HepG2 (cell line): ENCODE results near the gene RAD9A. TPM values are rescaled to one million over a fixed set of nuclear protein-coding genes. Genes with fewer than 3 reads are reported as not detected.

Experiments used
- ARNTL ChIP-seq: sonication (generic); formaldehyde crosslinking; IDR thresholded peaks from 2 replicates; pipeline ENCODE4 v1.4.0; 2020; ENCODE audit warnings: mild to moderate bottlenecking, missing genetic modification reagents
- BRD4 ChIP-seq: sonication (generic); formaldehyde crosslinking; IDR thresholded peaks from 2 replicates; pipeline ENCODE4 v1.4.0; 2020; ENCODE audit warnings: missing genetic modification reagents
- CHCHD3 ChIP-seq: sonication (generic); formaldehyde crosslinking; IDR thresholded peaks from 2 replicates; pipeline ENCODE4 v1.8.0; 2022; ENCODE audit warnings: mild to moderate bottlenecking, missing genetic modification reagents, moderate library complexity
- CHD4 ChIP-seq: fragments of 200-600 bp; sonication (generic); IDR thresholded peaks from 2 replicates; pipeline ENCODE4 v1.7.0; 2017; ENCODE audit warnings: mild to moderate bottlenecking, low read length, borderline replicate concordance
- CSRNP1 ChIP-seq: sonication (generic); formaldehyde crosslinking; IDR thresholded peaks from 2 replicates; pipeline ENCODE4 v1.8.1; 2023; ENCODE audit warnings: mild to moderate bottlenecking, missing genetic modification reagents
- DRAP1 ChIP-seq: IDR thresholded peaks from 2 replicates; pipeline ENCODE4 v1.6.1; 2016; ENCODE audit warnings: missing genetic modification reagents, missing compliant biosample characterization
- GMEB1 ChIP-seq: sonication (generic); formaldehyde crosslinking; IDR thresholded peaks from 2 replicates; pipeline ENCODE4 v1.5.1; 2020; ENCODE audit warnings: missing genetic modification reagents, mild to moderate bottlenecking, borderline replicate concordance
- HDAC1 ChIP-seq: sonication (generic); formaldehyde crosslinking; IDR thresholded peaks from 2 replicates; pipeline ENCODE4 v1.5.1; 2020; ENCODE audit warnings: mild to moderate bottlenecking, missing genetic modification reagents
- MYC ChIP-seq: sonication (generic); formaldehyde crosslinking; IDR thresholded peaks from 2 replicates; pipeline ENCODE4 v1.9.0; 2021; ENCODE audit warnings: missing genetic modification reagents, borderline replicate concordance
- PHF8 ChIP-seq: sonication (generic); formaldehyde crosslinking; IDR thresholded peaks from 2 replicates; pipeline ENCODE4 v1.5.0; 2020; ENCODE audit warnings: missing genetic modification reagents
- SETDB1 ChIP-seq: sonication (generic); formaldehyde crosslinking; IDR thresholded peaks from 2 replicates; pipeline ENCODE4 v1.5.1; 2020; ENCODE audit warnings: missing genetic modification reagents, mild to moderate bottlenecking, borderline replicate concordance
- SOX13 ChIP-seq, 3 experiments: fragments of 450-650 bp in 1 of 3; sonication (generic) in 1 of 3; formaldehyde crosslinking in 1 of 3; IDR thresholded peaks in 2 of 3; conservative IDR thresholded peaks in 1 of 3; 2 replicates each; pipeline versions ENCODE4 v1.5.0 to v1.6.1; 2016 to 2020; ENCODE audit warnings: antibody characterized with exemption in 1 of 3, mild to moderate bottlenecking in 1 of 3, missing compliant biosample characterization in 1 of 3, missing genetic modification reagents in 1 of 3, moderate library complexity in 1 of 3
- TMF1 ChIP-seq: sonication (generic); formaldehyde crosslinking; IDR thresholded peaks from 2 replicates; pipeline ENCODE4 v1.8.1; 2022; ENCODE audit warnings: low read depth, missing genetic modification reagents
- TRIM24 ChIP-seq: sonication (generic); formaldehyde crosslinking; IDR thresholded peaks from 2 replicates; pipeline ENCODE4 v1.8.0; 2022; ENCODE audit warnings: mild to moderate bottlenecking, missing genetic modification reagents
- WIZ ChIP-seq: sonication (generic); formaldehyde crosslinking; IDR thresholded peaks from 2 replicates; pipeline ENCODE4 v1.5.1; 2020; ENCODE audit warnings: mild to moderate bottlenecking, missing genetic modification reagents
- YEATS2 ChIP-seq: sonication (generic); formaldehyde crosslinking; IDR thresholded peaks from 2 replicates; pipeline ENCODE4 v1.4.0; 2020; ENCODE audit warnings: missing genetic modification reagents, borderline replicate concordance
- ZFP36L2 ChIP-seq: sonication (generic); formaldehyde crosslinking; IDR thresholded peaks from 2 replicates; pipeline ENCODE4 v1.4.0; 2020; ENCODE audit warnings: missing genetic modification reagents
- ZFP37 ChIP-seq: sonication (generic); formaldehyde crosslinking; IDR thresholded peaks from 2 replicates; pipeline ENCODE4 v1.4.0; 2020; ENCODE audit warnings: missing genetic modification reagents, borderline replicate concordance
- ZNF207 ChIP-seq: fragments of 450-650 bp; IDR thresholded peaks from 2 replicates; pipeline ENCODE4 v1.6.1; 2016; ENCODE audit warnings: antibody characterized with exemption, borderline replicate concordance
- ZNF275 ChIP-seq: sonication (generic); formaldehyde crosslinking; IDR thresholded peaks from 2 replicates; pipeline ENCODE4 v1.8.0; 2022; ENCODE audit warnings: missing genetic modification reagents, mild to moderate bottlenecking, inconsistent platforms, borderline replicate concordance
- ZNF329 ChIP-seq: sonication (generic); formaldehyde crosslinking; IDR thresholded peaks from 2 replicates; pipeline ENCODE4 v1.9.0; 2021; ENCODE audit warnings: low read depth, mild to moderate bottlenecking, missing genetic modification reagents
- ZNF563 ChIP-seq: sonication (generic); formaldehyde crosslinking; IDR thresholded peaks from 2 replicates; pipeline ENCODE4 v1.8.0; 2022; ENCODE audit warnings: mild to moderate bottlenecking, moderate library complexity, missing genetic modification reagents
- ZNF761 ChIP-seq: sonication (generic); formaldehyde crosslinking; conservative IDR thresholded peaks from 2 replicates; pipeline ENCODE4 v1.4.0; 2020; ENCODE audit warnings: mild to moderate bottlenecking, missing genetic modification reagents
- ZNF816 ChIP-seq: sonication (generic); formaldehyde crosslinking; IDR thresholded peaks from 2 replicates; pipeline ENCODE4 v1.8.0; 2022; ENCODE audit warnings: missing genetic modification reagents, mild to moderate bottlenecking, borderline replicate concordance
- ZNF891 ChIP-seq: sonication (generic); formaldehyde crosslinking; IDR thresholded peaks from 2 replicates; pipeline ENCODE4 v1.5.0; 2020; ENCODE audit warnings: mild to moderate bottlenecking, missing genetic modification reagents
- polyA plus RNA-seq, 8 experiments: library from polyadenylated mRNA; depleted of rRNA in 3 of 8; stranded (reverse) in 7 of 8; unstranded in 1 of 8; fragments of >200 nt; fragmentation: Illumina TruSeq in 4 of 8; extraction: Trizol in 4 of 8; gene quantifications; 2 replicates each; pipeline versions ENCODE4 v1.2.1 to v1.2.3, GENCODE V29; 2011 to 2016; ENCODE audit warnings: low read depth in 4 of 8, missing spikeins in 1 of 8, mixed read lengths in 1 of 8; ENCODE audit not compliant: insufficient read depth in 1 of 8
- total RNA-seq, 5 experiments: library from RNA; depleted of rRNA; stranded (reverse); fragments of >200 nt; fragmentation: Illumina TruSeq; extraction: Trizol; gene quantifications; 2 replicates each; pipeline ENCODE4 v1.2.3, GENCODE V29; 2016; ENCODE audit warnings: low read depth in 1 of 5

Gene RAD9A
- total and polyA plus RNA-seq, 2 of the 13 experiments (the other 11 are each of a cell fraction or from before 2014, with no cell fraction given): 10.1 to 15.7 TPM

- no peak for TF ChIP-seq TRIM24
- TF ChIP-seq ZNF761 (CRISPR knock-in tag): 0 out of 2 replicates have a peak, but pooled peaks have one; percentile 37
- no peak for TF ChIP-seq ARNTL (CRISPR knock-in tag)
- 0 out of 2 replicates have a peak, but pooled peaks have one; percentile 29 for TF ChIP-seq MYC
- no peak for TF ChIP-seq CHD4
- TF ChIP-seq HDAC1 (CRISPR knock-in tag): no peak
- TF ChIP-seq ZNF275 (CRISPR knock-in tag): no peak
- no peak for TF ChIP-seq CSRNP1 (CRISPR knock-in tag)
- no peak for TF ChIP-seq GMEB1 (CRISPR knock-in tag)
- no peak for TF ChIP-seq CHCHD3 (CRISPR knock-in tag)
- no peak for TF ChIP-seq ZFP36L2 (CRISPR knock-in tag)
- TF ChIP-seq ZNF891 (CRISPR knock-in tag): 0 out of 2 replicates have a peak, but pooled peaks have one; percentile 27
- no peak for TF ChIP-seq YEATS2 (CRISPR knock-in tag)
- TF ChIP-seq TMF1: no peak
- peak; percentile 55 for TF ChIP-seq ZNF563 (CRISPR knock-in tag)
- TF ChIP-seq SOX13 (IDR thresholded peaks at IDR 0.05): no peak
- no peak for TF ChIP-seq SOX13 (CRISPR knock-in tag; conservative IDR thresholded peaks at IDR 0.05 in 1 of 2, IDR thresholded peaks at IDR 0.05 in 1 of 2)
- no peak for TF ChIP-seq SETDB1 (CRISPR knock-in tag)
- peak; percentile 99 for TF ChIP-seq DRAP1 (CRISPR knock-in tag)
- no peak for TF ChIP-seq BRD4 (CRISPR knock-in tag)
- 0 out of 2 replicates have a peak, but pooled peaks have one; percentile 20 for TF ChIP-seq PHF8 (CRISPR knock-in tag)
- TF ChIP-seq ZFP37 (CRISPR knock-in tag): no peak
- no peak for TF ChIP-seq ZNF207
- peak; percentile 66; the same call in 1 of the 2 replicates for TF ChIP-seq ZNF329 (CRISPR knock-in tag)
- TF ChIP-seq ZNF816 (CRISPR knock-in tag): no peak
- TF ChIP-seq WIZ: no peak
Measured at GRCh38 chr11:67420646-67421429, 29.1 kb downstream of the RAD9A start (continued).
